Thyroid gland (tissue), 4 donors: ENCODE results near the gene HCN3. TPM values are rescaled to one million over a fixed set of nuclear protein-coding genes. Genes with fewer than 3 reads are reported as not detected.

Experiments used
- DNase-seq, 2 donors: peaks; one replicate each; pipeline ENCODE4 v3.0.0-alpha.2; 2019
- H3K27ac ChIP-seq, 3 donors: fragments of 200-600 bp; sonication (generic); 1 replicate in 2 of 3; 2 replicates in 1 of 3; pipeline ENCODE4 v1.5.1; 2016 to 2019; ENCODE audit warnings: mild to moderate bottlenecking in 1 of 3, moderate library complexity in 1 of 3
- H3K27me3 ChIP-seq: fragments of 200-600 bp; sonication (generic); one replicate; pipeline ENCODE4 v1.5.1; 2019
- H3K36me3 ChIP-seq, 2 donors: fragments of 200-600 bp; sonication (generic); one replicate each; pipeline ENCODE4 v1.5.1; 2016 to 2019
- H3K4me1 ChIP-seq, 2 donors: fragments of 200-600 bp; sonication (generic); one replicate each; pipeline ENCODE4 v1.5.1; 2017 to 2019
- H3K4me3 ChIP-seq, 3 donors: fragments of 200-600 bp; sonication (generic); replicated peaks in 1 of 3; 1 replicate in 2 of 3; 2 replicates in 1 of 3; pipeline ENCODE4 v1.5.1; 2016; ENCODE audit warnings: mild to moderate bottlenecking in 1 of 3
- H3K9me3 ChIP-seq: fragments of 200-600 bp; sonication (generic); one replicate; pipeline ENCODE4 v1.5.1; 2017
- CTCF ChIP-seq, 6 experiments: fragments of 200-600 bp in 3 of 6; fragments of 450-650 bp in 3 of 6; sonication (generic) in 3 of 6; IDR thresholded peaks; one replicate each; pipeline ENCODE4 v1.5.1; 2016 to 2019; ENCODE audit warnings: antibody characterized with exemption in 6 of 6, mild to moderate bottlenecking in 2 of 6, inconsistent platforms in 1 of 6, moderate library complexity in 1 of 6
- POLR2A ChIP-seq, 2 donors: fragments of 450-650 bp; IDR thresholded peaks; one replicate each; pipeline ENCODE4 v1.6.1; 2017; ENCODE audit warnings: antibody characterized with exemption in 2 of 2, mild to moderate bottlenecking in 2 of 2, moderate library complexity in 1 of 2
- WGBS, 2 donors: methylation state at CpG; one replicate each; pipeline ENCODE4 v1.1.5; 2017; 5-methylcytosine and 5-hydroxymethylcytosine counted together
- intact Hi-C: fragments of 100-400 bp; cut with DNase I; formaldehyde crosslinking; loops from one replicate; pipeline ENCODE4 v1.15.1; 2023
- total RNA-seq, 4 donors: library from RNA; depleted of rRNA; stranded (reverse); fragments of >200 nt; gene quantifications; one replicate each; pipeline ENCODE4 v1.2.3, GENCODE V29; 2016

HCN3 gene
- total RNA-seq, 4 donors from 2014 or later, result 1.5 to 2.9 (median 2.2) TPM

GRCh38 chr1:155254228-155254713 is 23.0 kb upstream of the HCN3 start:
- H3K27me3 ChIP-seq, result no peaks in the 10 kb centered on the region
- peak overlapping the region in 1 of 3 donors; percentile 93 for H3K4me3 ChIP-seq
- H3K4me1 ChIP-seq, result peaks cover 14 to 29% of the 10 kb centered on the region in 2 donors
- TF ChIP-seq POLR2A (IDR thresholded peaks at IDR 0.05) (no peak), CTCF (IDR thresholded peaks at IDR 0.05) (no peak)
- DNase-seq, result no peak
- H3K9me3 ChIP-seq, result no peaks in the 10 kb centered on the region
- H3K27ac ChIP-seq, result peak overlapping the region in 2 of 3 donors; percentile 13 to 95
- 13 to 49% methylated on average over 4 to 7 of the region's 12 CpGs for WGBS, 2 donors
- peaks cover 0 to 4% of the 10 kb centered on the region in 2 donors for H3K36me3 ChIP-seq
- intact Hi-C loops, result loop anchor here (5.0 kb wide), 1 partner anchor 338 kb away; no protein-coding TSS in a partner anchor

GRCh38 chr1:155254714-155255242 is 22.5 kb upstream of the HCN3 start:
- intact Hi-C loops, result loop anchor here (5.0 kb wide), 2 partner anchors 68 to 338 kb away; partner anchors contain the start of gene RUSC1
- Histone ChIP-seq H3K27ac (peak overlapping the region; percentile 89 to 98 (median 95)), H3K36me3 (peaks cover 0 to 4% of the 10 kb centered on the region in 2 donors), H3K4me3 (peak overlapping the region; percentile 63 to 93 (median 78)), H3K4me1 (peaks cover 14 to 29% of the 10 kb centered on the region in 2 donors), H3K9me3 (no peaks in the 10 kb centered on the region), H3K27me3 (no peaks in the 10 kb centered on the region)
- TF ChIP-seq CTCF (IDR thresholded peaks at IDR 0.05), result no peak
- TF ChIP-seq POLR2A (IDR thresholded peaks at IDR 0.05), result no peak
- DNase-seq, result peak; percentile 23 to 29
- 0 to 6% methylated on average over 7 to 10 of the region's 35 CpGs for WGBS, 2 donors

- no peaks in the 10 kb centered on the region for H3K9me3 ChIP-seq
- DNase-seq, result peak; percentile 84 to 86
- WGBS, 2 donors, result 2 to 4% methylated on average over 36 to 47 of the region's 54 CpGs
- H3K27ac ChIP-seq, result peak within 1 kb of the TSS; percentile 89 to 98 (median 95)
- peak in 1 of 2 donors; percentile 62 for TF ChIP-seq POLR2A (IDR thresholded peaks at IDR 0.05)
- peak in 1 of 6 experiments; percentile 12 for TF ChIP-seq CTCF (IDR thresholded peaks at IDR 0.05)
- intact Hi-C loops, result loop anchor here (5.0 kb wide), 1 partner anchor 67 kb away; the partner anchor contains the start of gene RUSC1
- no peaks in the 10 kb centered on the region for H3K27me3 ChIP-seq
- H3K4me3 ChIP-seq, result peak within 1 kb of the TSS; percentile 63 to 93 (median 78)
- peaks cover 3 to 4% of the 10 kb centered on the region in 2 donors for H3K36me3 ChIP-seq
- peaks cover 11 to 25% of the 10 kb centered on the region in 2 donors for H3K4me1 ChIP-seq
Measured at GRCh38 chr1:155255243-155256007, 21.8 kb upstream of the HCN3 start, which contains the start of gene ENTREP3. ENTREP3 (minus strand) TSS chr1:155255483; CDS start chr1:155254877, 606 bp downstream.

GRCh38 chr1:155256058-155256852 is 21.0 kb upstream of the HCN3 start:
- DNase-seq, result no peak
- intact Hi-C loops, result loop anchor here (5.0 kb wide), 1 partner anchor 66 kb away; the partner anchor contains the start of gene RUSC1

More at GRCh38 chr1:155256058-155256852, 21.0 kb upstream of the HCN3 start:
- no peak for TF ChIP-seq POLR2A (IDR thresholded peaks at IDR 0.05)
- no peak for TF ChIP-seq CTCF (IDR thresholded peaks at IDR 0.05)
- Histone ChIP-seq H3K27ac (peak overlapping the region; percentile 89 to 98 (median 95)), H3K27me3 (no peaks in the 10 kb centered on the region), H3K4me1 (peaks cover 14 to 23% of the 10 kb centered on the region in 2 donors), H3K9me3 (no peaks in the 10 kb centered on the region), H3K36me3 (peaks cover 3 to 4% of the 10 kb centered on the region in 2 donors), H3K4me3 (no peak overlapping the region)
- 80 to 86% methylated on average over 14 to 20 of the region's 20 CpGs for WGBS, 2 donors
